ENCODE results near the gene MAPK11. TPM values are rescaled to one million over a fixed set of nuclear protein-coding genes. Genes with fewer than 3 reads are reported as not detected.

MAPK11 gene
- total and polyA plus RNA-seq, 9 of the 15 experiments (the other 6 are each of a cell fraction or from before 2014, with no cell fraction given) = 0.06 to 14.6 (median 5.3) TPM

- TF ChIP-seq, protein P1, sequence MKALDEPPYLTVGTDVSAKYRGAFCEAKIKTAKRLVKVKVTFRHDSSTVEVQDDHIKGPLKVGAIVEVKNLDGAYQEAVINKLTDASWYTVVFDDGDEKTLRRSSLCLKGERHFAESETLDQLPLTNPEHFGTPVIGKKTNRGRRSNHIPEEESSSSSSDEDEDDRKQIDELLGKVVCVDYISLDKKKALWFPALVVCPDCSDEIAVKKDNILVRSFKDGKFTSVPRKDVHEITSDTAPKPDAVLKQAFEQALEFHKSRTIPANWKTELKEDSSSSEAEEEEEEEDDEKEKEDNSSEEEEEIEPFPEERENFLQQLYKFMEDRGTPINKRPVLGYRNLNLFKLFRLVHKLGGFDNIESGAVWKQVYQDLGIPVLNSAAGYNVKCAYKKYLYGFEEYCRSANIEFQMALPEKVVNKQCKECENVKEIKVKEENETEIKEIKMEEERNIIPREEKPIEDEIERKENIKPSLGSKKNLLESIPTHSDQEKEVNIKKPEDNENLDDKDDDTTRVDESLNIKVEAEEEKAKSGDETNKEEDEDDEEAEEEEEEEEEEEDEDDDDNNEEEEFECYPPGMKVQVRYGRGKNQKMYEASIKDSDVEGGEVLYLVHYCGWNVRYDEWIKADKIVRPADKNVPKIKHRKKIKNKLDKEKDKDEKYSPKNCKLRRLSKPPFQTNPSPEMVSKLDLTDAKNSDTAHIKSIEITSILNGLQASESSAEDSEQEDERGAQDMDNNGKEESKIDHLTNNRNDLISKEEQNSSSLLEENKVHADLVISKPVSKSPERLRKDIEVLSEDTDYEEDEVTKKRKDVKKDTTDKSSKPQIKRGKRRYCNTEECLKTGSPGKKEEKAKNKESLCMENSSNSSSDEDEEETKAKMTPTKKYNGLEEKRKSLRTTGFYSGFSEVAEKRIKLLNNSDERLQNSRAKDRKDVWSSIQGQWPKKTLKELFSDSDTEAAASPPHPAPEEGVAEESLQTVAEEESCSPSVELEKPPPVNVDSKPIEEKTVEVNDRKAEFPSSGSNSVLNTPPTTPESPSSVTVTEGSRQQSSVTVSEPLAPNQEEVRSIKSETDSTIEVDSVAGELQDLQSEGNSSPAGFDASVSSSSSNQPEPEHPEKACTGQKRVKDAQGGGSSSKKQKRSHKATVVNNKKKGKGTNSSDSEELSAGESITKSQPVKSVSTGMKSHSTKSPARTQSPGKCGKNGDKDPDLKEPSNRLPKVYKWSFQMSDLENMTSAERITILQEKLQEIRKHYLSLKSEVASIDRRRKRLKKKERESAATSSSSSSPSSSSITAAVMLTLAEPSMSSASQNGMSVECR (CRISPR knock-in tag; IDR thresholded peaks at IDR 0.05) = peak; percentile 96
- TF ChIP-seq HEY1 (CRISPR knock-in tag; IDR thresholded peaks at IDR 0.05; ENCODE audit: borderline replicate concordance) = no peak
- TF ChIP-seq FOXJ3 (CRISPR knock-in tag; IDR thresholded peaks at IDR 0.05) = no peak
- TF ChIP-seq ATF3 (IDR thresholded peaks at IDR 0.05) = no peak
- TF ChIP-seq ATF3 (CRISPR knock-in tag; conservative IDR thresholded peaks at IDR 0.05) = no peak
- TF ChIP-seq MIER1 (IDR thresholded peaks at IDR 0.05; ENCODE audit: low read depth) = peak; percentile 93
- TF ChIP-seq, protein P2, sequence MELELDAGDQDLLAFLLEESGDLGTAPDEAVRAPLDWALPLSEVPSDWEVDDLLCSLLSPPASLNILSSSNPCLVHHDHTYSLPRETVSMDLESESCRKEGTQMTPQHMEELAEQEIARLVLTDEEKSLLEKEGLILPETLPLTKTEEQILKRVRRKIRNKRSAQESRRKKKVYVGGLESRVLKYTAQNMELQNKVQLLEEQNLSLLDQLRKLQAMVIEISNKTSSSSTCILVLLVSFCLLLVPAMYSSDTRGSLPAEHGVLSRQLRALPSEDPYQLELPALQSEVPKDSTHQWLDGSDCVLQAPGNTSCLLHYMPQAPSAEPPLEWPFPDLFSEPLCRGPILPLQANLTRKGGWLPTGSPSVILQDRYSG (tag; conservative IDR thresholded peaks at IDR 0.05; ENCODE audit: low read depth) = no peak
- peak; percentile 69; the same call in 1 of the 2 replicates for TF ChIP-seq TFAP4 (CRISPR knock-in tag; IDR thresholded peaks at IDR 0.05; ENCODE audit: borderline replicate concordance)
- TF ChIP-seq ZKSCAN3 (CRISPR knock-in tag; IDR thresholded peaks at IDR 0.05) = no peak
- TF ChIP-seq, protein P3, sequence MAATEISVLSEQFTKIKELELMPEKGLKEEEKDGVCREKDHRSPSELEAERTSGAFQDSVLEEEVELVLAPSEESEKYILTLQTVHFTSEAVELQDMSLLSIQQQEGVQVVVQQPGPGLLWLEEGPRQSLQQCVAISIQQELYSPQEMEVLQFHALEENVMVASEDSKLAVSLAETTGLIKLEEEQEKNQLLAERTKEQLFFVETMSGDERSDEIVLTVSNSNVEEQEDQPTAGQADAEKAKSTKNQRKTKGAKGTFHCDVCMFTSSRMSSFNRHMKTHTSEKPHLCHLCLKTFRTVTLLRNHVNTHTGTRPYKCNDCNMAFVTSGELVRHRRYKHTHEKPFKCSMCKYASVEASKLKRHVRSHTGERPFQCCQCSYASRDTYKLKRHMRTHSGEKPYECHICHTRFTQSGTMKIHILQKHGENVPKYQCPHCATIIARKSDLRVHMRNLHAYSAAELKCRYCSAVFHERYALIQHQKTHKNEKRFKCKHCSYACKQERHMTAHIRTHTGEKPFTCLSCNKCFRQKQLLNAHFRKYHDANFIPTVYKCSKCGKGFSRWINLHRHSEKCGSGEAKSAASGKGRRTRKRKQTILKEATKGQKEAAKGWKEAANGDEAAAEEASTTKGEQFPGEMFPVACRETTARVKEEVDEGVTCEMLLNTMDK (IDR thresholded peaks at IDR 0.05; ENCODE audit: borderline replicate concordance, insufficient read depth, low read depth, low read length, poor library complexity, severe bottlenecking) = no peak
- TF ChIP-seq TRIM24 (IDR thresholded peaks at IDR 0.05) = no peak
- TF ChIP-seq MEIS2 (IDR thresholded peaks at IDR 0.05; ENCODE audit: partially characterized antibody) = no peak
- TF ChIP-seq NCOA2 (IDR thresholded peaks at IDR 0.05; ENCODE audit: partially characterized antibody in 2 of 2) = no peak
- TF ChIP-seq RB1 (IDR thresholded peaks at IDR 0.05; ENCODE audit: low read depth) = 0 out of 2 replicates have a peak, but pooled peaks have one; percentile 48
- TF ChIP-seq MCM7 (IDR thresholded peaks at IDR 0.05) = no peak
- TF ChIP-seq RCOR1 (IDR thresholded peaks at IDR 0.05; ENCODE audit: borderline replicate concordance in 1 of 2, low read depth in 2 of 2, low read length in 2 of 2) = 0 out of 4 replicates have a peak, but pooled peaks of 1 of the 2 experiments have one; percentile 25
- TF ChIP-seq PTRF (tag; IDR thresholded peaks at IDR 0.05) = no peak
- TF ChIP-seq ZSCAN32 (CRISPR knock-in tag; IDR thresholded peaks at IDR 0.05) = no peak
Observed at GRCh38 chr22:50270666-50271394, 650 bp upstream of the MAPK11 start (continued).

Data from K562 (cell line).